Naive thymus-derived CD8-positive, alpha-beta T cell (primary cell): Measurements from ENCODE around the gene SNX1. TPM values are rescaled to one million over a fixed set of nuclear protein-coding genes. Genes with fewer than 3 reads are reported as not detected.

Experiments used
- ATAC-seq, 2 donors: fragments of 150-1000 bp; cut with Tn5 transposase in 1 of 2; sonication (Bioruptor Pico), chemical (Tn5 transposase) in 1 of 2; 1 replicate in 1 of 2; 2 replicates in 1 of 2; pipeline ENCODE4 v1.10.0; 2021; ENCODE audit warnings: mild to moderate bottlenecking in 2 of 2, moderate library complexity in 2 of 2
- POLR2A ChIA-PET: fragments of 350-600 bp; sonication (Branson Sonifier 250); formaldehyde crosslinking; loops from one replicate; lab custom pipeline; 2021; ENCODE audit warnings: antibody characterized with exemption; lab: Charles Lee
- DNase-seq, 10 donors: peaks; one replicate each; pipeline versions ENCODE4 v3.0.0 to v3.0.0-alpha.2; 2020 to 2022
- H3K27ac Mint-ChIP-seq, 10 donors: one replicate each; pipeline ENCODE4 v1.8.0; 2020 to 2022; ENCODE audit warnings: mild to moderate bottlenecking in 10 of 10, mixed read lengths in 10 of 10, moderate library complexity in 4 of 10, inconsistent platforms in 1 of 10
- H3K27me3 Mint-ChIP-seq, 5 donors: one replicate each; pipeline ENCODE4 v1.8.0; 2021 to 2022; ENCODE audit warnings: mixed read lengths in 5 of 5
- H3K36me3 Mint-ChIP-seq, 3 donors: one replicate each; pipeline ENCODE4 v1.8.0; 2020 to 2022; ENCODE audit warnings: mixed read lengths in 3 of 3, mild to moderate bottlenecking in 2 of 3, inconsistent platforms in 1 of 3
- H3K4me1 Mint-ChIP-seq, 4 donors: one replicate each; pipeline ENCODE4 v1.8.0; 2021 to 2022; ENCODE audit warnings: mixed read lengths in 4 of 4
- H3K4me3 Mint-ChIP-seq, 10 donors: one replicate each; pipeline ENCODE4 v1.8.0; 2020 to 2022; ENCODE audit warnings: mild to moderate bottlenecking in 10 of 10, mixed read lengths in 10 of 10, moderate library complexity in 6 of 10, inconsistent platforms in 1 of 10
- H3K9me3 Mint-ChIP-seq, 9 donors: one replicate each; pipeline ENCODE4 v1.8.0; 2020 to 2022; ENCODE audit warnings: mixed read lengths in 9 of 9, mild to moderate bottlenecking in 3 of 9, inconsistent platforms in 1 of 9, moderate library complexity in 1 of 9
- polyA plus RNA-seq, 3 donors: library from polyadenylated mRNA; unstranded; fragments of 300-500 nt; fragmentation: Illumina TruSeq; gene quantifications; one replicate each; pipeline ENCODE4 v1.2.3, GENCODE V29; 2021
- total RNA-seq, 8 experiments: library from RNA in 2 of 8; stranded (reverse) in 2 of 8; gene quantifications; one replicate each; pipeline ENCODE4 v1.2.3 and lab custom pipeline; 2021 to 2026

The SNX1 gene
- total and polyA plus RNA-seq, 5 experiments from 2014 or later, result 42.7 to 143 (median 72.6) TPM

DNA sequence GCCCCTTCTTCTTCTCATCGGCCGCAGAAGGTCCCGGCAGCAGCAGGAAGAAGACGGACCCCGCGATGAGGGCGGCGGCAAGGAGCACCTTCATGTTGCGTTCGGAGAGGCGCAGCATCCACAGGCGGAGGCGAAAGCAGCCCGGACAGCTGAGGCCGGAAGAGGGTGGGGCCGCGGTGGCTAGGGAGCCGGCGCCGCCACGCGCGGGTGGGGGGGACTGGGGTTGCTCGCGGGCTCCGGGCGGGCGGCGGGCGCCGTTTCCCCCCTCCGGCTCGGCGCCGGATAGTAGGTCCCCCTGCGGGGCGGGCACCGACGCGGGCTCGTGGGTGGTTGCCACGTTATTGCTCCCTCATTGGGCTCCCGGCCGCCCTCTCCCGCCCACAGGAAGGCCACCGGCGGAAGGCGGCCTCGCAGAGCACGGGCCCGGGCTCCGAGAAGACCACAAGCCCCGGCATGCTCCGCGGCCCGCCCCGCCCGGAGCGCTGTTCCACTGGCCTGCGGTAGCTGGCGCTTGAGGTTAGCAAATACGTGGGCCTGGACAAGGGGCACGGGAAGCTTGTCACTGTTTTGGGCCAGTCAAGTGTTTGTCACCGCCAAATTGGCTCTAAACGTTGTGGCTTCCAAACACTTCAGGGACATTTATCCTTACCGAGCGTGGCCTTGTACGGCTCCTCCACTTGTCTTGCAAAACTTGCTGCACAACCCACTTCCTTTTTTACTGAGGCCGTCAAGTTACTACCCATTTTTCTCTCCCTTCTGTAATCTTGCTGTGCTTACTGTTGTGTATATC is 67.3 kb downstream of the SNX1 start, which contains the start of gene PPIB:
TSS of gene PPIB (minus strand) at position 154 of the 790 bp plus-strand sequence. CDS start at position 118, 36 bp downstream.
- Mint-ChIP-seq H3K4me3 (peak within 1 kb of the TSS; percentile 83 to 99 (median 89)), H3K27me3 (no peaks in the 10 kb centered on the region), H3K4me1 (peaks cover 21 to 49% (median 40%) of the 10 kb centered on the region in 4 donors), H3K9me3 (no peaks in the 10 kb centered on the region), H3K36me3 (peaks cover 6 to 28% (median 9%) of the 10 kb centered on the region in 3 donors), H3K27ac (peak within 1 kb of the TSS; percentile 90 to 99 (median 94))
- peak; percentile 89 to 97 (median 94) for DNase-seq
- POLR2A ChIA-PET, result interaction anchor here (0.5 to 3.8 kb wide), 19 partner anchors 9 to 1354 kb away, joined by 3 to 38 read pairs (median 4); partner anchors contain the start of genes CIAO2A, DPP8, SNX1 and SNX22
- peak; percentile 94 to 95 for ATAC-seq

DNA sequence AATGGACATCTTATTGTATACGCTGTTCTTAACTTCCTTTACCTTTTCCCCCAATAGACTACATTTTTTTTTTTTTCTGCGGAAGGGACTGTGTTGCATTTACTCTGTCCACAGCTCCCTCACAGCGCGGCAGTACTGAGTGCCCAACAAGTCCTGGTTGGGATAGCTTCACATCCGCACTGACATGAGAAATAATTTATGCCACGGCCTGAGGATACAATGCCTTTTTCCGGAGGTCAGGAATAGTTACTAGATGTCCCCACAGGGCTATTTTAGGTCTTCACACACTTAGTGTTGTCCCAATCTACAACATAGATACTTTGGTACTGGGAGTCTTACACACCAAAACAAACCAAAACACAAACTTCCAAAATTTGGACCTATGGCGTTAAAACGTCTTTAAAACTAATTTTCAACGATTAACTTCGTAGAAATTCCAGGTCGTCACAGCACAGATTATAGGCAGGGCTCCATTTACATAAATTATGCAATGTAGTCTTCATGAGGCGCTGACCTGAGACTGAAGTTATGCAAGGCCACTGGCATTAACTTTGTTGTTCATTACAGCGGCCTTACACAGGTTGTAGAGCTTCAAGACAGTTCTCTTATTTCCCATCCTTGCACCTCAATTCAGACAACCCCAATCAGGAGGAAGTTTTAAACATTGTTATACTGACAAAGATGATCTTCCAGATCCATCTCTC is 68.0 kb downstream of the SNX1 start:
- H3K9me3 Mint-ChIP-seq, result no peaks in the 10 kb centered on the region
- no peaks in the 10 kb centered on the region for H3K27me3 Mint-ChIP-seq
- peaks cover 5 to 20% (median 6%) of the 10 kb centered on the region in 3 donors for H3K36me3 Mint-ChIP-seq
- no peak for DNase-seq
- POLR2A ChIA-PET, result interaction anchor here (0.5 to 3.8 kb wide), 20 partner anchors 8 to 1353 kb away, joined by 3 to 38 read pairs (median 4); partner anchors contain the start of genes CIAO2A, DPP8, SNX1 and SNX22
- peaks cover 16 to 43% (median 33%) of the 10 kb centered on the region in 4 donors for H3K4me1 Mint-ChIP-seq
- ATAC-seq, result peak in 1 of 2 donors; percentile 5
- H3K4me3 Mint-ChIP-seq, result peak overlapping the region; percentile 83 to 99 (median 89)
- H3K27ac Mint-ChIP-seq, result peak overlapping the region; percentile 88 to 99 (median 94)

DNA sequence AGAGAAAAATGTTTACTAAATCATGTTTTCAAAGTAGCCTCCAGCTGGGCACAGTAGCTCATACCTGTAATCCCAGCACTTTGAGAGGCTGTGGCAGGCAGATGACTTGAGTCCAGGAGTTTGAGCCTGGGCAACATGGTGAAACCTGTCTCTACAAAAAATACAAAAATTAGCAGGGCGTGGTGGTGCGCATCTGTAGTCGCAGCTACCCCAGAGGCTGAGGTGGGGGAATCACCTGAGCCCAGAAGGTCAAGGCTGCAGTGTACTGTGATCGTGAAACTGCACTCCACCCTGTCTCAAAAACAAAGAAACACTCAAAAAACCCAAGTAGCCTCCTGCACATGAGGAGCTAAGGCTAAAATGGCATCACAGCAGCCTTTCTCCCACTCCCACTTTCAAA is 68.7 kb downstream of the SNX1 start:
- Mint-ChIP-seq H3K36me3 (peaks cover 3 to 14% (median 6%) of the 10 kb centered on the region in 3 donors), H3K4me1 (peaks cover 14 to 37% (median 28%) of the 10 kb centered on the region in 4 donors), H3K27me3 (no peaks in the 10 kb centered on the region), H3K27ac (peak overlapping the region in 6 of 10 donors; percentile 52 to 99 (median 92)), H3K4me3 (peak overlapping the region in 9 of 10 donors; percentile 33 to 99 (median 83)), H3K9me3 (no peaks in the 10 kb centered on the region)
- ATAC-seq (no peak), DNase-seq (no peak)
- POLR2A ChIA-PET, result interaction anchor here (0.7 to 3.8 kb wide), 7 partner anchors 15 to 1147 kb away, joined by 4 to 27 read pairs (median 9); partner anchors contain the start of genes CIAO2A, SNX1, SNX22 and TRIP4

DNA sequence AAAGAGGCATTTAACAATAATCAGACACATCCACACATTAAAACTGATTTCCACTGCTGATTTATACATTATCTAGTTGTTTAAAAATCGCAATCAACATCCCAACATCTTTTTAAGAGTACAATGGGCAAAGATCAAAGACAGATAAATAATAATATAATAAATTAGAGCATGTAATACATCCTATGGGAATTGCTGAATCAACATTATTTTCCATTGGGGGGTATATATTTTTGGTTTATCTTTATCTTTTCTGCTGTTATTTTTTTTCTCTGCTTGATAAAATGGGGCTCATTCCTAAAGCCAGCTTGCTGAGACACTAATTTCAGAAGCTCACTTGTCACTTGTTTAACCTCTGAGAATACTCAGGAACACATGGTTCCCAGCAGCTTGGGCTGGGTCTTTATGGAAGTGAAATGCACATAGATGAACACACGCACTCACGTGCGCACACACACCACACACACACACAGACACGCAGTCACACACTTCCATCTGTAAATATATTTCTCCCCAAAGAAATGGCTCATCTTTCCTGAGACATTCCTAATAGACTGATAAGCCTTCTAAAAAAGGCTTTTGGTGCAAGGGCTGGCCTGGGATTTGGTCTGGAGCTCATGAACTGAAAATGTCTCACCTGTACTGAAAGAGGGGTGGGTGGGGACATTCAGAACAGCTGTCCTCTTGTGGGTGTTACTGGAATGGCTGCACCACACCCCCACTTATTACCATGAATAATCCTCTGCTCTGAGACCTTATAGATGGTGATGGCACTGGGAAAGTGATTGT is 70.5 kb downstream of the SNX1 start:
- peaks cover 6 to 28% (median 19%) of the 10 kb centered on the region in 4 donors for H3K4me1 Mint-ChIP-seq
- ATAC-seq, result no peak
- H3K27me3 Mint-ChIP-seq, result no peaks in the 10 kb centered on the region
- H3K36me3 Mint-ChIP-seq, result peaks cover 0 to 12% (median 4%) of the 10 kb centered on the region in 3 donors
- H3K27ac Mint-ChIP-seq, result peak overlapping the region in 1 of 10 donors; percentile 36
- POLR2A ChIA-PET, result no interaction called here
- no peak for DNase-seq
- no peak overlapping the region for H3K4me3 Mint-ChIP-seq
- H3K9me3 Mint-ChIP-seq, result no peaks in the 10 kb centered on the region

DNA sequence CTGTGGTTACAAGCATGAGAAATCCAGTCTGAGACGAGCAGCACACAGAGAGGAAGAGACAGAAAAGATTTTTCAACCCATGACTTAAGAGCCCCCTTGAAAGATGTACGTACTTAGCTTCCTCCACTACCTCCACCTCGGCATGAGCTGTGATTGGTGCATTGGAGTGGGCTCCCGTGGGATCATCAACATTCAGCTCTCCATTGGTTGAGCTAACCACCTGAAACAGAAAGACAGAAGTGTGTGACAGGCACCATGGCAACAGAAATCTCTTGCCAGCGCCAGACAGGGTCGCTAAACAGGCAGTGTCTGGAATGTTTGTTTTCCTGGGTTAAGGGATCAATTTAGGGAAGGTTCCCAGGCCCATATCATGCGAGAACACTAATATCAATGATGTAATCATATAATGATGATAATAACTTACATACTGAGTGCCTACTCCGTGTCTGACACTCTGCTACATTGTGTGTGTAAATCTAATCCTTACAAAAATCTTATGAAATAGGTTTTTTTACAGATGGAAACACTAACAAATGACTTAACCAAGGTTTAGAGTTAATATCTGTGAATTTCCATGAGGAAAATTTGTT is 84.5 kb downstream of the SNX1 start:
- peaks cover 0 to 11% (median 2%) of the 10 kb centered on the region in 4 donors for H3K4me1 Mint-ChIP-seq
- no peak for DNase-seq
- H3K9me3 Mint-ChIP-seq, result no peaks in the 10 kb centered on the region
- peak in 1 of 2 donors; percentile 46 for ATAC-seq
- H3K27me3 Mint-ChIP-seq, result no peaks in the 10 kb centered on the region
- H3K4me3 Mint-ChIP-seq, result no peak overlapping the region
- H3K27ac Mint-ChIP-seq, result peak overlapping the region in 1 of 10 donors; percentile 56
- H3K36me3 Mint-ChIP-seq, result peaks cover 7 to 50% (median 23%) of the 10 kb centered on the region in 3 donors
- POLR2A ChIA-PET, result no interaction called here

DNA sequence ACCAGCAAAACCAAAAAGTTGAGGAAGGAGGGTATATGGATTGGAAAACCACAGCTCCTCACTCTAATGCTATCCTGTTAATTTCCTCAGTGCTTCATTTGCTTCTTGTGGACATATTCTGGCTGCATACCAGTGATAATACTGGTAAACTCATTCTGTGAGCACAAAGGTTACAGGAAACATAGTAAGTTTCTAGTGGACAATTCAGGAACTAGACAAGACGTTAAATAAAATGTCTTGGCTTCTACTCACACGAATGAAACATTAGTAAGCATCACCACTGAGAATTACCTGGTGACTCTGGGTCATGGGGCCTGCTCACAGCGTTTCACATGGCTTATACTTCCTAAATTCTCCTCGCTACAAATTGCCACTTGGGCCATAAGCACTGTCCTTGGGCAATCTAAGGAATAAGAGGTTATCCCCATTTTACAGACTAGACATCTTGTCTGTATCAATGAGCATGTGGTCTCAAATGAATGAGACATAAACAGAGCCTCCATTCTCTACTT is 87.1 kb downstream of the SNX1 start:
- no peak overlapping the region for H3K4me3 Mint-ChIP-seq
- no peak for DNase-seq
- H3K4me1 Mint-ChIP-seq, result peaks cover 0 to 11% (median under 1%) of the 10 kb centered on the region in 4 donors
- H3K9me3 Mint-ChIP-seq, result no peaks in the 10 kb centered on the region
- ATAC-seq, result no peak
- no peak overlapping the region for H3K27ac Mint-ChIP-seq
- peaks cover 7 to 57% (median 24%) of the 10 kb centered on the region in 3 donors for H3K36me3 Mint-ChIP-seq
- POLR2A ChIA-PET, result no interaction called here
- H3K27me3 Mint-ChIP-seq, result no peaks in the 10 kb centered on the region

DNA sequence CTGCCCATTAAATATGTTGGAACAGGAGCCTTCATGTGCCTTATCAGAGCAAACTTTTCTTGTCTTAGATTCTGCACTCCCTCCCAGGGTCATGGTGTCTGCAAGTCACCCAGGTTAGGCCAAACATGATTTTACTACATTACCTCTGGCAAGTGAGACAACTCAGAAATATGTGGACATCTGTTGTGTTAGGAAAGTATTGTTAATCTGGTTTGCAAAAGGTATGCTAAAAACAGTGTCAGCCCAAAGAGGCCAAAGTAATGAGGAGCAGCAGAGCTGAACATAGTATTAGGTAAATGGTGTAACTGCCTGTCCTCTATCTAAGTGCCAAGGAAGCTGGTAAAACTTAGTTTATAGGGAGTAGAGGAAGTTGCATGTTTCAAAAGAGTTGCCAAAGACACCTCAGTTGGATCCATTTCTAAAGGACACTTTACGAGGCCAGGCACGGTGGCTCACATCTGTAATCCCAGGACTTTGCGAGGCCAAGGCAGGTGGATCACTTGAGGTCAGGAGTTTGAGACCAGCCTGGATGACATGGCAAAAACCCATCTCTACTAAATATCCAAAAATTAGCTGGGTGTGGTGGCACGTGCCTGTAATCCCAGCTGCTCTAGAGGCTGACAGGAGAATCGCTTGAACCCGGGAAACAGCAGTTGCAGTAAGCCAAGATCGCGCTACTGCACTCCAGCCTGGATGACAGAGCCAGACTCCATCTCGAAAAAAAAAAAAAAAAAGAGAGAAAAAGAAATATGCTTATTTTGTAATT is 89.5 kb downstream of the SNX1 start:
- no peak for DNase-seq
- H3K9me3 Mint-ChIP-seq, result no peaks in the 10 kb centered on the region
- ATAC-seq, result no peak
- no peaks in the 10 kb centered on the region for H3K27me3 Mint-ChIP-seq
- POLR2A ChIA-PET, result no interaction called here
- no peak overlapping the region for H3K4me3 Mint-ChIP-seq
- H3K4me1 Mint-ChIP-seq, result peaks cover 0 to 6% (median 0%) of the 10 kb centered on the region in 4 donors
- H3K27ac Mint-ChIP-seq, result no peak overlapping the region
- peaks cover 10 to 62% (median 19%) of the 10 kb centered on the region in 3 donors for H3K36me3 Mint-ChIP-seq

DNA sequence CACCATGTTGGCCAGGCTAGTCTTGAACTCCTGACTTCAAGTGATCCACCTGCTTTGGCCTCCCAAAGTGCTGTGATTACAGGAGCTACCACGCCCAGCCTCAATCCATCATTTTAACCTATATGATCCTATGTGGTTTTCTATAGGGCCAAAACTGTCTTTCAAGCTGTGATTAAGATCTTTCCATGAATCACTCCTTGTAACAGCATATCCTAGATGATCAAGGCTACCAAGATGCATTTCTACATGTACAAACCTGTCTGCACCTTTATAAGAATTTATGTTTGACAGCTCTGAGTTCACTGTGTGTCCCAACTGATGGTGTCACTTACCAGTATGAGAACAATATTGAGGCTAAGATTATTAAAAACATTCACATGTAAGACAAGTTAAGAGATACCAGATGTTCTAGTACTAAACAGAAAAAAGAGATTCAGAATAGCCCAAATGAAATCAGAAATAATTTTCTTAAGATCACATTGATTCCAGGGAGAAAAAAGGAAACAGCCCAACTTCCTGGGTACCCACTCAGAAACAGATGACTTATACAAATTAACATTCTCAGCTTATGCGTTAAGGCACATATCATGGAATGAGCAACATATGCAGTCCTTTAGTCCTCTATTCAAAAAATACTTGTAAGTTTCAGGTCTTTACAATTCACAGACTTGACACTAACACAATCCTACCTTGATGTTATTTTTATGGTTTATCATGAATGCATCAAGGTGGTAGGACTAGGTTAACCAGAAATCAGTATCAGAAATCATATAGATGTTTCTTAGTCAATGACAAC is 91.8 kb downstream of the SNX1 start:
- Mint-ChIP-seq H3K4me3 (no peak overlapping the region), H3K9me3 (no peaks in the 10 kb centered on the region), H3K27ac (no peak overlapping the region), H3K36me3 (peaks cover 10 to 49% (median 19%) of the 10 kb centered on the region in 3 donors), H3K4me1 (no peaks in the 10 kb centered on the region), H3K27me3 (no peaks in the 10 kb centered on the region)
- POLR2A ChIA-PET, result interaction anchor here (0.5 kb wide), 1 partner anchor 232 kb away, joined by 3 read pairs; no protein-coding TSS in a partner anchor
- ATAC-seq, result no peak
- no peak for DNase-seq
